H1 (cell line): ENCODE measurements around the gene DDC. TPM values are rescaled to one million over a fixed set of nuclear protein-coding genes. Genes with fewer than 3 reads are reported as not detected.

Experiments used
- CTCF ChIA-PET: fragments of 300-600 bp; sonication (Branson Sonifier 250); formaldehyde crosslinking; loops from one replicate; lab custom pipeline; 2021; ENCODE audit not compliant: partially characterized antibody; lab: Charles Lee
- POLR2A ChIA-PET: fragments of 300-600 bp; sonication (Branson Sonifier 250); formaldehyde crosslinking; loops from one replicate; lab custom pipeline; 2021; ENCODE audit warnings: inconsistent platforms; ENCODE audit not compliant: partially characterized antibody; lab: Charles Lee
- DNase-seq, 2 experiments: peaks; one replicate each; pipeline versions ENCODE4 v3.0.0 to v3.0.0-alpha.2; 2010 to 2022; ENCODE audit warnings: low spot score in 2 of 2, low read depth in 1 of 2, mixed read lengths in 1 of 2
- FAIRE-seq: peaks from 2 replicates; lab custom pipeline; 2011; peaks lifted over from hg19 to GRCh38; lab: Jason Lieb, UNC
- H2AFZ ChIP-seq: 2 replicates; pipeline ENCODE4 v1.8.1; 2012; ENCODE audit warnings: low read length, inconsistent platforms
- H2AK5ac ChIP-seq: 2 replicates; pipeline ENCODE4 v1.6.1; 2013; ENCODE audit warnings: low read depth, low read length
- H2BK120ac ChIP-seq: replicated peaks from 2 replicates; pipeline ENCODE3; 2013; ENCODE audit warnings: low read depth, low read length, inconsistent platforms
- H2BK12ac ChIP-seq: 2 replicates; pipeline ENCODE4 v1.6.1; 2013; ENCODE audit warnings: low read depth, low read length
- H2BK15ac ChIP-seq: 2 replicates; pipeline ENCODE4 v1.6.1; 2013; ENCODE audit warnings: low read length
- H2BK20ac ChIP-seq: 2 replicates; pipeline ENCODE4 v1.6.1; 2013; ENCODE audit warnings: low read length
- H2BK5ac ChIP-seq: 2 replicates; pipeline ENCODE4 v1.6.1; 2013; ENCODE audit warnings: low read depth, low read length
- H3K14ac ChIP-seq: 2 replicates; pipeline ENCODE4 v1.6.1; 2013; ENCODE audit warnings: inconsistent platforms; ENCODE audit not compliant: insufficient read length
- H3K18ac ChIP-seq: 2 replicates; pipeline ENCODE4 v1.6.1; 2013; ENCODE audit warnings: low read length; ENCODE audit errors: extremely low read depth
- H3K23ac ChIP-seq: 2 replicates; pipeline ENCODE4 v1.6.1; 2013; ENCODE audit warnings: inconsistent platforms; ENCODE audit not compliant: insufficient read length
- H3K23me2 ChIP-seq: 2 replicates; pipeline ENCODE4 v1.6.1; 2013; ENCODE audit warnings: low read depth, low read length
- H3K27ac ChIP-seq: 2 replicates; pipeline ENCODE4 v1.6.1; 2011; ENCODE audit warnings: low read depth, low read length, inconsistent platforms
- H3K27me3 ChIP-seq, 4 experiments: replicated peaks in 1 of 4; 1 replicate in 1 of 4; 2 replicates in 3 of 4; pipeline versions ENCODE4 v1.6.1 to v1.8.1; 2011 to 2013; ENCODE audit warnings: low read length in 3 of 4, mild to moderate bottlenecking in 3 of 4, inconsistent platforms in 2 of 4, mixed read lengths in 2 of 4, moderate library complexity in 1 of 4; ENCODE audit not compliant: control insufficient read depth in 3 of 4, insufficient read depth in 3 of 4; ENCODE audit errors: extremely low read depth in 1 of 4
- H3K36me3 ChIP-seq, 4 experiments: 2 replicates each; pipeline versions ENCODE4 v1.6.1 to v1.8.1; 2011 to 2013; ENCODE audit warnings: mild to moderate bottlenecking in 4 of 4, low read length in 3 of 4, moderate library complexity in 2 of 4, control low read depth in 1 of 4, inconsistent platforms in 1 of 4; ENCODE audit not compliant: insufficient read depth in 4 of 4, control insufficient read depth in 2 of 4
- H3K4ac ChIP-seq: replicated peaks from 2 replicates; pipeline ENCODE3; 2013; ENCODE audit warnings: low read length, low read depth, mixed read lengths, inconsistent platforms; ENCODE audit not compliant: insufficient read length
- H3K4me1 ChIP-seq, 4 experiments: replicated peaks in 1 of 4; 1 replicate in 1 of 4; 2 replicates in 3 of 4; pipeline versions ENCODE4 v1.6.1 to v1.8.1; 2011 to 2013; ENCODE audit warnings: low read length in 3 of 4, inconsistent platforms in 2 of 4, mixed read lengths in 1 of 4; ENCODE audit not compliant: insufficient read depth in 4 of 4, control insufficient read depth in 3 of 4
- H3K4me2 ChIP-seq, 2 experiments: 2 replicates each; pipeline versions ENCODE4 v1.6.1 to v1.8.1; 2011 to 2013; ENCODE audit warnings: low read depth in 2 of 2, low read length in 2 of 2, control low read depth in 1 of 2, inconsistent platforms in 1 of 2, mild to moderate bottlenecking in 1 of 2; ENCODE audit not compliant: insufficient read depth in 1 of 2
- H3K4me3 ChIP-seq, 4 experiments: fragments of 200-600, 300-600 bp in 1 of 4; sonication (generic), shearing (Covaris generic), sonication (Bioruptor Twin) in 1 of 4; 2 replicates each; pipeline versions ENCODE4 v1.5.1 to v1.8.1; 2011 to 2016; ENCODE audit warnings: low read length in 4 of 4, low read depth in 3 of 4, control low read depth in 2 of 4, inconsistent platforms in 2 of 4, mild to moderate bottlenecking in 2 of 4, mixed read lengths in 1 of 4, moderate library complexity in 1 of 4; ENCODE audit not compliant: insufficient read depth in 2 of 4; ENCODE audit errors: extremely low read depth in 1 of 4
- H3K56ac ChIP-seq: replicated peaks from 2 replicates; pipeline ENCODE3; 2013; ENCODE audit warnings: low read depth, mild to moderate bottlenecking, mixed read lengths, low read length, inconsistent platforms; ENCODE audit not compliant: insufficient read length
- H3K79me1 ChIP-seq: 2 replicates; pipeline ENCODE4 v1.6.1; 2013; ENCODE audit warnings: low read depth, low read length, control low read depth
- H3K79me2 ChIP-seq, 2 experiments: 2 replicates each; pipeline versions ENCODE4 v1.6.1 to v1.8.1; 2012 to 2013; ENCODE audit warnings: low read length in 2 of 2, mild to moderate bottlenecking in 2 of 2, inconsistent platforms in 1 of 2; ENCODE audit not compliant: insufficient read depth in 2 of 2, control insufficient read depth in 1 of 2
- H3K9ac ChIP-seq, 4 experiments: replicated peaks in 1 of 4; 1 replicate in 1 of 4; 2 replicates in 3 of 4; pipeline versions ENCODE4 v1.6.1 to v1.8.1; 2011 to 2013; ENCODE audit warnings: low read depth in 3 of 4, low read length in 3 of 4, control low read depth in 2 of 4, mild to moderate bottlenecking in 2 of 4, moderate library complexity in 2 of 4, inconsistent platforms in 1 of 4; ENCODE audit errors: extremely low read depth in 1 of 4
- H3K9me3 ChIP-seq, 2 experiments: 2 replicates each; pipeline versions ENCODE4 v1.6.1 to v1.8.1; 2012 to 2013; ENCODE audit warnings: mild to moderate bottlenecking in 2 of 2, moderate library complexity in 2 of 2, control low read depth in 1 of 2, inconsistent platforms in 1 of 2, low read depth in 1 of 2, low read length in 1 of 2, mixed read lengths in 1 of 2; ENCODE audit not compliant: insufficient read depth in 2 of 2
- H4K20me1 ChIP-seq, 2 experiments: replicated peaks in 1 of 2; 2 replicates each; pipeline versions ENCODE3 to v1.8.1; 2011 to 2013; ENCODE audit warnings: inconsistent platforms in 2 of 2, low read length in 2 of 2, mild to moderate bottlenecking in 1 of 2; ENCODE audit not compliant: insufficient read depth in 2 of 2, control insufficient read depth in 1 of 2
- H4K5ac ChIP-seq: 2 replicates; pipeline ENCODE4 v1.6.1; 2013; ENCODE audit warnings: low read length, low read depth, mixed read lengths, inconsistent platforms; ENCODE audit not compliant: insufficient read length
- H4K8ac ChIP-seq: 2 replicates; pipeline ENCODE4 v1.8.0; 2013; ENCODE audit warnings: mild to moderate bottlenecking, moderate library complexity, low read length, inconsistent platforms; ENCODE audit not compliant: insufficient read depth; ENCODE audit errors: extremely low read depth
- H4K91ac ChIP-seq: replicated peaks from 2 replicates; pipeline ENCODE3; 2013; ENCODE audit warnings: low read length, mixed read lengths, inconsistent platforms; ENCODE audit not compliant: insufficient read length
- CBX5 ChIP-seq: fragments of 300-800, 300-1000 bp; sonication (generic); IDR thresholded peaks from 2 replicates; pipeline ENCODE4 v1.7.1; 2016; ENCODE audit warnings: antibody characterized with exemption, low read length, low read depth
- CBX8 ChIP-seq: fragments of 300-800, 300-1000 bp; sonication (generic); IDR thresholded peaks from 2 replicates; pipeline ENCODE4 v1.7.1; 2016; ENCODE audit warnings: low read depth, low read length, borderline replicate concordance
- JUN ChIP-seq: IDR thresholded peaks from 2 replicates; pipeline ENCODE4 v1.6.1; 2011; ENCODE audit warnings: low read depth, mild to moderate bottlenecking, improper control_type of control experiment, low read length
- KDM4A ChIP-seq: IDR thresholded peaks from one replicate; pipeline ENCODE4 v1.7.1; 2012; ENCODE audit warnings: low read depth, mild to moderate bottlenecking, moderate library complexity, low read length, inconsistent platforms; ENCODE audit not compliant: severe bottlenecking
- PHF8 ChIP-seq: fragments of 200-600 bp; sonication (generic); conservative IDR thresholded peaks from 2 replicates; pipeline ENCODE4 v1.7.1; 2012; ENCODE audit warnings: low read depth, mild to moderate bottlenecking, inconsistent platforms, low read length, moderate library complexity
- POU5F1 ChIP-seq: IDR thresholded peaks from 2 replicates; pipeline ENCODE4 v1.6.1; 2011; ENCODE audit warnings: low read depth, mild to moderate bottlenecking, low read length, moderate library complexity
- SIN3A ChIP-seq, 2 experiments: IDR thresholded peaks in 1 of 2; conservative IDR thresholded peaks in 1 of 2; 2 replicates each; pipeline ENCODE4 v1.6.1; 2011 to 2012; ENCODE audit warnings: low read length in 2 of 2, improper control_type of control experiment in 1 of 2, low read depth in 1 of 2, mild to moderate bottlenecking in 1 of 2
- SP4 ChIP-seq: IDR thresholded peaks from 2 replicates; pipeline ENCODE4 v1.6.1; 2012; ENCODE audit warnings: low read length, inconsistent platforms
- SRF ChIP-seq: IDR thresholded peaks from 2 replicates; pipeline ENCODE4 v1.6.1; 2011; ENCODE audit warnings: mild to moderate bottlenecking, low read depth, low read length, moderate library complexity
- TAF7 ChIP-seq: optimal IDR thresholded peaks from 2 replicates; pipeline ENCODE3; 2011; ENCODE audit warnings: low read depth, mild to moderate bottlenecking, inconsistent platforms, low read length, moderate library complexity, borderline replicate concordance
- TCF12 ChIP-seq: IDR thresholded peaks from 2 replicates; pipeline ENCODE4 v1.6.1; 2011; ENCODE audit warnings: low read depth, mild to moderate bottlenecking, low read length
- WGBS, 2 experiments: shearing (Covaris generic) in 1 of 2; methylation state at CpG; one replicate each; pipeline versions ENCODE4 v1.1.6 to v1.1.7; 2013 to 2015; ENCODE audit warnings: low lambda C conversion rate in 2 of 2, mixed read lengths in 2 of 2, inconsistent platforms in 1 of 2, low coverage in 1 of 2, missing lambda C conversion rate in 1 of 2; ENCODE audit not compliant: insufficient replicate concordance in 2 of 2, insufficient coverage in 1 of 2, insufficient read length in 1 of 2; ENCODE audit errors: extremely low coverage in 1 of 2, missing lambda C conversion rate in 1 of 2; 5-methylcytosine and 5-hydroxymethylcytosine counted together
- polyA plus RNA-seq, 7 experiments: library from polyadenylated mRNA; depleted of rRNA in 3 of 7; stranded (reverse) in 5 of 7; unstranded in 2 of 7; fragments of >200 nt in 5 of 7; fragments of 200-250 nt in 2 of 7; gene quantifications; 1 replicate in 5 of 7; 2 replicates in 1 of 7; 4 replicates in 1 of 7; pipeline versions ENCODE4 v1.2.1 to v1.2.3, GENCODE V29; 2011 to 2013; ENCODE audit warnings: missing spikeins in 2 of 7, mixed read lengths in 2 of 7
- total RNA-seq: library from RNA; stranded (reverse); fragmentation: NEBNext Ultra II Directional; extraction: Animal tissue kit (Norgen Biotek cat#: 25700); gene quantifications from 2 replicates; pipeline ENCODE4 v1.2.1, GENCODE V29; 2021
- TF ChIP-seq, protein P1 (sequence below): IDR thresholded peaks from 2 replicates; pipeline ENCODE4 v1.6.1; 2012; ENCODE audit warnings: inconsistent platforms

Gene DDC
- total and polyA plus RNA-seq, 2 of the 8 experiments (the other 6 are each of a cell fraction or from before 2014, with no cell fraction given) = 0.05 TPM; not detected in 1

DNA sequence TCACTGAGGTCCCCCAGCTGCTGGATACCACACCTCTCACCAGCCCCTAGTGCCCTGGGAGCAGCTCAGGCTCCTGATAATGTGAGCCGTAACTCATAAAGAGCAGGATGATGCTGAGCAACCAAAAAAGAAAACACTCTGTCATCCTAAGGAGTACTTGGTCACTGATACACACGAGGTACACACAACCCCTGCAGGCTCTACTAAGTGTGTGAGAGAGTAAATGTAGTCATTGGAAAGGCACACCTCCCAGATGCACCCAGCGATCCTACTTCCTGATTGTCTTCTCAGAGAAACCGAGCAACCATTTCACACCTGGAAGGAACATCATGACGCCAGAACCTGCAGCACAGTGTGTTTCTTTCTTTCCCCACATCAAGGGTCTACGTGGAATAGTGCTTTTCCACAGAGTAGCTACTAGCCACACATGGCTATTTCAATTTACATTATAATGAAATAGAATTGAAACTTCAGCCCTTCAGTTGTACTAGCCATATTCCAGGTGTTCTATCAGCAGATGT lies 149.3 kb downstream of the DDC start:
- Histone ChIP-seq H3K4me3 (no peak overlapping the region), H2AK5ac (no peak overlapping the region), H2BK20ac (no peak overlapping the region), H4K5ac (no peak overlapping the region), H3K9ac (no peak overlapping the region), H3K23me2 (no peaks in the 10 kb centered on the region), H3K79me2 (no peaks in the 10 kb centered on the region), H3K56ac (no peak overlapping the region), H3K14ac (no peak overlapping the region), H4K91ac (no peak overlapping the region), H2AFZ (no peak overlapping the region), H3K4me2 (no peak overlapping the region), H2BK5ac (no peak overlapping the region), H4K20me1 (no peaks in the 10 kb centered on the region), H3K36me3 (no peaks in the 10 kb centered on the region), H3K4ac (no peak overlapping the region), H3K23ac (no peak overlapping the region), H3K9me3 (no peaks in the 10 kb centered on the region), H4K8ac (no peak overlapping the region), H2BK15ac (no peak overlapping the region), H2BK12ac (no peak overlapping the region; the same call in 1 of the 2 replicates), H3K18ac (no peak overlapping the region), H3K79me1 (no peaks in the 10 kb centered on the region; the same call in 1 of the 2 replicates), H3K27me3 (no peaks in the 10 kb centered on the region; a peak in 1 of 7 replicates), H3K4me1 (peaks cover 0 to 3% (median 1%) of the 10 kb centered on the region in 4 experiments; a peak in 4 of 7 replicates), H3K27ac (no peak overlapping the region), H2BK120ac (no peak overlapping the region)
- DNase-seq = no peak
- CTCF ChIA-PET = interaction anchor here (0.9 to 5.1 kb wide), 8 partner anchors 10 to 714 kb away, joined by 3 to 50 read pairs (median 4); no protein-coding TSS in a partner anchor
- POLR2A ChIA-PET = no interaction called here
- 91% methylated on average over 6 of the region's 6 CpGs; no CpG with 5 or more reads in 1 of the 2 experiments for WGBS, 2 experiments
- FAIRE-seq = no peak
- TF ChIP-seq POU5F1 (no peak), SIN3A (conservative IDR thresholded peaks at IDR 0.05 in 1 of 2, IDR thresholded peaks at IDR 0.05 in 1 of 2; ENCODE audit: low read depth in 1 of 2, low read length in 2 of 2) (no peak), SRF (no peak), CBX8 (no peak), PHF8 (no peak), JUN (no peak), CBX5 (no peak), SP4 (no peak), KDM4A (no peak), TAF7 (no peak), TCF12 (no peak)
- TF ChIP-seq, protein P1, sequence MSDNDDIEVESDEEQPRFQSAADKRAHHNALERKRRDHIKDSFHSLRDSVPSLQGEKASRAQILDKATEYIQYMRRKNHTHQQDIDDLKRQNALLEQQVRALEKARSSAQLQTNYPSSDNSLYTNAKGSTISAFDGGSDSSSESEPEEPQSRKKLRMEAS = no peak
